Stimulated activated effector memory CD8-positive, alpha-beta T cell treated with anti-CD3 and anti-CD28 coated beads, Interleukin-12 subunit alpha, Interleukin-12 subunit beta, amount 100 ng/mL, for 72 hours (primary cell): ENCODE results near the gene DAG1.
A peak's percentile ranks its signal among the peaks of the same experiment; 100 is the strongest.

Experiments used
- ATAC-seq: fragments of 150-1000 bp; cut with Tn5 transposase; 2 replicates; pipeline ENCODE4 v1.10.0; 2021
- DNase-seq, 2 donors: peaks; one replicate each; pipeline ENCODE4 v3.0.0; 2021 to 2022; ENCODE audit warnings: low spot score in 2 of 2
- H3K27ac Mint-ChIP-seq: one replicate; pipeline ENCODE4 v1.8.0; 2022; ENCODE audit warnings: mild to moderate bottlenecking, mixed read lengths
- H3K36me3 Mint-ChIP-seq: one replicate; pipeline ENCODE4 v1.8.0; 2022; ENCODE audit warnings: mild to moderate bottlenecking, mixed read lengths
- H3K4me1 Mint-ChIP-seq: one replicate; pipeline ENCODE4 v1.8.0; 2022; ENCODE audit warnings: mixed read lengths
- H3K4me3 Mint-ChIP-seq: one replicate; pipeline ENCODE4 v1.8.0; 2022; ENCODE audit warnings: mild to moderate bottlenecking, mixed read lengths
- H3K9me3 Mint-ChIP-seq: one replicate; pipeline ENCODE4 v1.8.0; 2022; ENCODE audit warnings: mixed read lengths

DAG1 gene

GRCh38 chr3:49461443-49462171, 8.5 kb upstream of the DAG1 start:
- ATAC-seq (no peak), DNase-seq (no peak)
- H3K4me1 Mint-ChIP-seq: no peaks in the 10 kb centered on the region
- H3K4me3 Mint-ChIP-seq: no peak overlapping the region
- H3K36me3 Mint-ChIP-seq: no peaks in the 10 kb centered on the region
- H3K27ac Mint-ChIP-seq: peak overlapping the region; percentile 78
- H3K9me3 Mint-ChIP-seq: no peaks in the 10 kb centered on the region

- H3K4me1 Mint-ChIP-seq: no peaks in the 10 kb centered on the region
- no peak overlapping the region for H3K4me3 Mint-ChIP-seq
- no peaks in the 10 kb centered on the region for H3K36me3 Mint-ChIP-seq
- ATAC-seq (peak; percentile 69), DNase-seq (no peak)
- H3K9me3 Mint-ChIP-seq: no peaks in the 10 kb centered on the region
- H3K27ac Mint-ChIP-seq: peak overlapping the region; percentile 78
Measured at GRCh38 chr3:49462222-49462621, 7.8 kb upstream of the DAG1 start.

- H3K4me1 Mint-ChIP-seq: peaks cover 9% of the 10 kb centered on the region
- H3K9me3 Mint-ChIP-seq: no peaks in the 10 kb centered on the region
- no peak overlapping the region for H3K4me3 Mint-ChIP-seq
- ATAC-seq (no peak), DNase-seq (no peak)
- H3K27ac Mint-ChIP-seq: no peak overlapping the region
- peaks cover 5% of the 10 kb centered on the region for H3K36me3 Mint-ChIP-seq
Measured at GRCh38 chr3:49465270-49466034, 4.6 kb upstream of the DAG1 start.

GRCh38 chr3:49466085-49466484, 4.0 kb upstream of the DAG1 start:
- Mint-ChIP-seq H3K36me3 (peaks cover 5% of the 10 kb centered on the region), H3K9me3 (no peaks in the 10 kb centered on the region), H3K4me1 (peaks cover 12% of the 10 kb centered on the region), H3K4me3 (no peak overlapping the region), H3K27ac (no peak overlapping the region)
- DNase-seq: no peak
- ATAC-seq: no peak

GRCh38 chr3:49469037-49469935, 781 bp upstream of the DAG1 start:
- no peak for DNase-seq
- ATAC-seq: no peak
- peaks cover 5% of the 10 kb centered on the region for H3K36me3 Mint-ChIP-seq
- no peaks in the 10 kb centered on the region for H3K9me3 Mint-ChIP-seq
- peak overlapping the region; percentile 86 for H3K27ac Mint-ChIP-seq
- H3K4me3 Mint-ChIP-seq: peak overlapping the region; percentile 83
- H3K4me1 Mint-ChIP-seq: peaks cover 24% of the 10 kb centered on the region

- Mint-ChIP-seq H3K9me3 (no peaks in the 10 kb centered on the region), H3K27ac (peak overlapping the region; percentile 86), H3K36me3 (peaks cover 5% of the 10 kb centered on the region), H3K4me1 (peaks cover 27% of the 10 kb centered on the region), H3K4me3 (peak overlapping the region; percentile 83)
- DNase-seq (no peak), ATAC-seq (peak; percentile 55)
Measured at GRCh38 chr3:49470714-49471420, 800 bp downstream of the DAG1 start.

GRCh38 chr3:49471856-49472495, 1.9 kb downstream of the DAG1 start:
- Mint-ChIP-seq H3K9me3 (no peaks in the 10 kb centered on the region), H3K4me1 (peaks cover 32% of the 10 kb centered on the region), H3K36me3 (peaks cover 12% of the 10 kb centered on the region), H3K4me3 (peak overlapping the region; percentile 83), H3K27ac (peak overlapping the region; percentile 86)
- ATAC-seq (no peak), DNase-seq (no peak)

- DNase-seq (peak in 1 of 2 donors; percentile 66), ATAC-seq (peak; percentile 97)
- H3K4me1 Mint-ChIP-seq: peaks cover 15% of the 10 kb centered on the region
- peaks cover 45% of the 10 kb centered on the region for H3K36me3 Mint-ChIP-seq
- no peaks in the 10 kb centered on the region for H3K9me3 Mint-ChIP-seq
- H3K4me3 Mint-ChIP-seq: no peak overlapping the region
- no peak overlapping the region for H3K27ac Mint-ChIP-seq
Measured at GRCh38 chr3:49476563-49476962, 6.5 kb downstream of the DAG1 start.

GRCh38 chr3:49482766-49483165, 12.7 kb downstream of the DAG1 start:
- DNase-seq (no peak), ATAC-seq (no peak)
- no peaks in the 10 kb centered on the region for H3K4me1 Mint-ChIP-seq
- no peak overlapping the region for H3K4me3 Mint-ChIP-seq
- H3K36me3 Mint-ChIP-seq: peaks cover 41% of the 10 kb centered on the region
- no peak overlapping the region for H3K27ac Mint-ChIP-seq
- no peaks in the 10 kb centered on the region for H3K9me3 Mint-ChIP-seq

- DNase-seq: no peak
- H3K4me1 Mint-ChIP-seq: peaks cover 5% of the 10 kb centered on the region
- H3K36me3 Mint-ChIP-seq: peaks cover 40% of the 10 kb centered on the region
- no peaks in the 10 kb centered on the region for H3K9me3 Mint-ChIP-seq
- ATAC-seq: no peak
- no peak overlapping the region for H3K27ac Mint-ChIP-seq
- H3K4me3 Mint-ChIP-seq: no peak overlapping the region
Measured at GRCh38 chr3:49484471-49484870, 14.4 kb downstream of the DAG1 start.

GRCh38 chr3:49489247-49489646, 19.2 kb downstream of the DAG1 start:
- ATAC-seq (no peak), DNase-seq (no peak)
- Mint-ChIP-seq H3K36me3 (peaks cover 50% of the 10 kb centered on the region), H3K4me1 (peaks cover 12% of the 10 kb centered on the region), H3K27ac (peak overlapping the region; percentile 35), H3K9me3 (no peaks in the 10 kb centered on the region), H3K4me3 (no peak overlapping the region)

- ATAC-seq: no peak
- no peaks in the 10 kb centered on the region for H3K9me3 Mint-ChIP-seq
- H3K4me1 Mint-ChIP-seq: peaks cover 13% of the 10 kb centered on the region
Measured at GRCh38 chr3:49492969-49493368, 22.9 kb downstream of the DAG1 start.

GRCh38 chr3:49493901-49494300, 23.8 kb downstream of the DAG1 start:
- H3K4me3 Mint-ChIP-seq: no peak overlapping the region
- no peaks in the 10 kb centered on the region for H3K9me3 Mint-ChIP-seq
- no peak for ATAC-seq
- peaks cover 30% of the 10 kb centered on the region for H3K36me3 Mint-ChIP-seq
- no peak for DNase-seq
- H3K4me1 Mint-ChIP-seq: peaks cover 11% of the 10 kb centered on the region
- peak overlapping the region; percentile 23 for H3K27ac Mint-ChIP-seq

More at GRCh38 chr3:49492969-49493368, 22.9 kb downstream of the DAG1 start:
- Mint-ChIP-seq H3K4me3 (no peak overlapping the region), H3K36me3 (peaks cover 39% of the 10 kb centered on the region), H3K27ac (peak overlapping the region; percentile 23)
- DNase-seq: no peak

GRCh38 chr3:49495023-49495422, 25.0 kb downstream of the DAG1 start:
- Mint-ChIP-seq H3K9me3 (no peaks in the 10 kb centered on the region), H3K36me3 (peaks cover 24% of the 10 kb centered on the region), H3K4me3 (no peak overlapping the region), H3K4me1 (peaks cover 14% of the 10 kb centered on the region), H3K27ac (no peak overlapping the region)
- ATAC-seq: no peak
- no peak for DNase-seq
